ENCODE data around the gene CLPSL2.

CLPSL2 gene

DNA sequence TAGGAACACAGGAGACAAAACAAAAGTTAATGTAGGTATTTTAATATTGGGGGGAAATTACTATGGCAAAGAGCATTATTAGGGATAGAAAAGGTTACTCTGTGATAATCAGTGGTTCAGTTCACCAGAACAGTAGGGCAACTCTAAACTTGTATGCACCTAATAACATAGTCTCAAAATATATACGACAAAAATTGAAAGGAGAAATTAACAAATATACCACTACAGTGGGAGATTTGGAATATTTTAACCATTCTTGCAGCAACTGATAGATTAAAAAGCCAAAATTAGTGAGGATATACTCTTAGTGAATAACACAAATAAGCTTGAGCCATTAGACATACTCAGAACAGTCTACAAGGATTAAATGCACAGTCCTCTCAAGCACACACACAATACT is 28.5 kb upstream of the CLPSL2 start:
- DNase-seq = no peak

DNA sequence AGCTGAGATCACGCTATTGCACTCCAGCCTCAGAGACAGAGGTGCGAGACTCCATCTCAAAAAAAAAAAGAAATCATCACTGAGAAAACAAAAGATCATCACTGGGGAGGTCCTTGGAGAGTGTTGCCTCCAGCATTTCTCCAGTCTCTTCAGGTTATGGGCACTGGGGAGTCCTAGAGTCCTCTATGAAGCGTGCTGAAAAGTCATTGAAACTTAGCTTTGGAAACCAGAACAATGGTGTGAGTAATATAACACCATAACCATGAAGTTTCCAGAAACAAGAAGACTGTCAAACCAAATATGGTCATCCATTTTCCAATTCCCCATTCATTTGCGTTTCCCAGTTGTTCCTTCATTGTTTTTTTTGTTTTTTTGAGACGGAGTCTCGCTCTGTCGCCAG is 25.8 kb upstream of the CLPSL2 start:
- DNase-seq = no peak

DNA sequence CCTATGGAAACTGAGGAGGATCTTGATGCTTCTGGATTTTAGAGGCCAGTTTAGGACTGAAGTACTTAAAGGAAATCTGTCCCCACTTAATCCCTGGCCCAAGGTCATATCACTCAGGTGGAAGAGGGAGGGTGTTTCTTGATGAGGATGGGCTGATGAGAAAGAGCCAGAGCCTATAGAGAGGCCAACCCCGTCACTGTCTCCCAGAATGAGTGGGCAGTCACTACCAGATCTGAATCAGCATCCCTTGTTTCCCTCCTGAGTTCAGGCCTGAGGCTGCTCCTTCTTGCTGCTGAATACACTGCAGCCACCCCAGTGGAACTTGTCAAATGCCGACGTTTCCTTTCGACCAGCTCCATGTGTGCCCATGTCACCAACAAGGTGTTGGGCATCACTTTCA is 24.8 kb upstream of the CLPSL2 start:
- no peak for DNase-seq

DNA sequence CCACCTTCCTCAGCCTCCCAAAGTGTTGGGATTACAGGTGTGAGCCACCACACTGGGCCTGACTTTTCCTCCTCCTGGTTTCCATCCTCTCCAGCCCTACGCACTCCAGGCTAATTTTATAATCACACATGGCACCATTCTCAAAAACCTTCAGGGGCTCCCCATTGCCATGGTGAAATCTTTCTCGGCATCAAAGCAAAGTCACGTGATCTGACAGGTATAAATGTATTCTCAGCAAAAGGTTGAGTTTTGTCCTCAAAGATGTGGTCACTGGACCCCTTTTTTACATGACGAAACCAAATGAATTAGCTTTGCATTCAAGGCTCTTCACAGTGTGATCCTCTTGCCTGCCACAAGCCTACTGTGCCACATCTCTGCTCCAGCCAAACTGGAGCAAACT is 24.1 kb upstream of the CLPSL2 start:
- DNase-seq = no peak

DNA sequence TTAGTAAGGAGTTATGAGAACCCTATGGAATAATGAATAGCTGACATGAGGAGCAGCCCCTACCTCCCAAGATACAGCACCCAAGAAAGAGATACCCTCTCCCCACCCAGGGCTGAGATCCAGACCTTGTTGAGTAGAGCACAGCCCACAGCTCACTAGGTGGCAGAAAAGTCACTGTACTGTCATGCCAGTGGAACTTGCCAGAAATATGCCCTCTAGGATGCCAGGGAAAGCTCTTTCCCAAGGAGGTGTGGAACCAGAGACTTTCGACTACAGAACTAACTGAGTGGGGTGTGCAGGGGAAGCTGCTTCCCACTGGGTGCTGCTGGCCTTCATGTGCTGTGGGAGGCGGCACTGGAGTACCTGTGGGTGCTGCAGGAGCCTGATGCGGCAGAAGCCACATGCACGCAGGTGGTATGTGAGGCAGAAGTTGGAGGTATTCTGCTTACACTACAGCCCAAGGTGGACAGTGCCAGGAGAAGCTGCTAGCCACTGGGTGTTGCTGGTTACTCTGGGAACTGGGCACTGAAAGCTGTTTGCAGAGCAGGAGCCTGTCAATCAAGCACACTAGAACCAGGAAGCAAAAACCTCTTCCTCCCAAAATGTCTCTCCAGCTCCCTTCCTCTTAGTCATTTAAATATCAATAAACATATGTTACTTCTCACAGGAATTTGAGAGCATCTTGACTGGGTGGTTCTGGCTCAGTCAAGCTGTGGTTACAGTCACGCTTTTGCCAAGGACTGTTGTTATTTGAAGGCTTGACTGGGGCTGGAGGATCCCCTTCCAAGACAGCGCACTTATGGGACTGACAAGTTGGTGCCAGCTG is 21.7 kb upstream of the CLPSL2 start:
- DNase-seq = no peak

DNA sequence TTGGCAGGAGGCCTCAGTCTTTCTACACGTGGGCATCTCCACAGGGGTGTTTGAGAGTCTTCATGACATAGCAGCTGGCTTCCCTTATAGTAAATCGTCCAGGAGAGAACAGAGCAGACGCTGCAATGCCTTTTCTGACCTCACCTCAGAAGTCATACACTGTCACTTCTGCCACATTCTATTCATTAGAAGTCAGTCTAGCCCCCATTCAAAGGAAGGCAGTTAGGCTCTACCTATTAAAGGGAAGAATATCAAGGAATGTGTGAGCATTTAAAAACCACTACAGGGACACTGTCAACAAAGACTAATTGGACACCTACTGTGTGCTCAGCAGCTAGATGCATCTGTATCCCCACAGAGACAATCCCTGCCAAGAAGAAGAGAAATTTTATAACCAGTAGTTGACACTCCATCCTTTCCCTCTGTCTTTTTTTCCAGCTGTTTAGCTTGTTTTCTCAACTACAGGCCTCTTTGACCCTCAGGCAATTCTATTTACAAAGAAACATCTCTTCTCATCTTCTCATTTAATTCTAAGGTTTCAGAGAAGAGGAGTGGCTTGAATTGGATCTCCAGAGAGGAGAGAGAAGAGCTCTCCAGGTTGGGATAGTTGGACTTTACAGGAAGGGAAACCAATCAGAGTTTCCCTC is 21.0 kb upstream of the CLPSL2 start:
- no peak for DNase-seq

DNA sequence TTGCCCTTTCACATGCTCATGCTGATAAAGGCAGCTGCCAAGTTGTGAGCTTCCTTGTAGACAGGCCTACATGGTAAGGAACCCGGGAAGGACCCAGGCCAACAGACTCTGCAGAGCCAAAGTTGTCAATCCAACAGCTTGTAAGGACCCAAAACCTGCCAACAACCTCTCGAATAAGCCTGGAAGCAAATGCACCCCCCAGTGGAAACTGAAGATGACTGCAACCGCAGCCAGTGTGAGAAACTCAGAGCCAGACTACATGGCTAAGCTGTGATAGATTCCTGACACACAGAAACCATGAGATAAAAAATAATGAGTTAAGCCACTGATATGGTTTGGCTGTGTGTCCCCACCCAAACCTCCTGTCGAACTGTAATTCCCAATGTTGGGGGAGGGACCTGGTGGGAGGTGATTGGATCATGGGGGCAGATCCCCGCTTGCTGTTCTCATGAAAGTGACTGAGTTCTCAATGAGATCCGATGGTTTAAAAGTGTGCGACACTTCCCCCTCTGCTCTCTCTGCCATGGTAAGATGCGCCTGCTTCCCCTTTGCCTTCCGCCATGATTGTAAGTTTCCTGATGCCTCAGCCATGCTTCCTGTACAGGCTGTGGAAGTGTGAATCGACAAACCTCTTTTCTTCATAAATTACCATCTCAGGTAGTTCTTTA is 18.8 kb upstream of the CLPSL2 start:
- DNase-seq = no peak

DNA sequence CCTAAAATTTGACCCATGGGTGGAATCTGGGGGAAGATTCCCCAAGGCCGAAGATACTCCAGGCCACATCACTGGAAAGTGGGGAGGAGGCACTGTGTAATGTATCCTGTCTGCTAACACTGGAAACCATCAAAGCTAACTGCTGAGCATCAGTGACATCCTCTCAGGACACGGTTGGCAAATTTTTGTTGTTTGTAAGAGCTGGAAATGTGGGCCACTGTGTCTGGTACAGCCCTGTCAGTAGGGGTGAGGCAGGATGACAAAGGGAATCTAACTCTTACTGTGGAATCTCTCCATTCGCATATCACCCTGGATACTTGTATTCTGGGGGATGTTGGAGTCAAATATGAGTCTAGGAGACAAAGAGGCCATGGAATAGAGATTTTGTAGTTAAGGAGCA is 17.0 kb upstream of the CLPSL2 start:
- no peak for DNase-seq

DNA sequence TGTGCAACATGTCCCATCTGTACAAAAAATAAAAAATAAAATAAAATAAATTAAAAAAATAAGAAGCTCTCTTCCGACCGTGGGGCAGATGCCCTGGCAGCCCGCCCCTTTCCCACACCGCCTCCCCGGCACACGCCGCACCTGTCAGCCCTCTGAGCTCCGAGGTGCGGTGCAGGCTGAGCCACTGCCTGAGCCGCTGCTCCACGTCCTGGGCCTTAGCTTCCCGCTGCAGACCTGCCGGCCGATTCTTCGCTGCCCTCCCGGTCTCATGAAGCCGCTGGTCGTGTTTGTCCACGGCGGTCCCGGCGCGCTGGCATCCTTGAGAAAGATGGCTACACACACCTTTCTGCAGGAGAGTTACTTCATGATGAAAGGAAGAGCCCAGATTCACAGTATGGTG is 10.7 kb upstream of the CLPSL2 start:
- no peak for DNase-seq

DNA sequence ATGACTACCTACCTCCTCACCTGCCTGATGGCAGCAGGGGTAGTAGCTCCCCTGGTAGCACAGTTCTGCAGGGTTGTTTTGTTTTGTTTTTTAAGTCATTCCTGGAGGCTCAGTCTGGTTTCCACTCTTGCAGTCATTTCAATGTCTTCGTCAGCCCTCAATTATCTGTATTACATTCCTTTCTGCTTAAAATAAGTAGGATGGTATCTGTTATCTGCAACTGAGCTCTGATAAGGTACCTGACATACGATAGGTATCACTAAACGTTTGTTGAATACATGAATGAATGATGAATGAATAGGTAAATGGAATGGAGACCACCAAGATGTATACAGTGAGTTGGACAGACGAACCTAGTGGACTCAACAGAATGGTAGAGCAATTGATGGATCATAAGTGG is 7.2 kb upstream of the CLPSL2 start:
- DNase-seq = no peak

DNA sequence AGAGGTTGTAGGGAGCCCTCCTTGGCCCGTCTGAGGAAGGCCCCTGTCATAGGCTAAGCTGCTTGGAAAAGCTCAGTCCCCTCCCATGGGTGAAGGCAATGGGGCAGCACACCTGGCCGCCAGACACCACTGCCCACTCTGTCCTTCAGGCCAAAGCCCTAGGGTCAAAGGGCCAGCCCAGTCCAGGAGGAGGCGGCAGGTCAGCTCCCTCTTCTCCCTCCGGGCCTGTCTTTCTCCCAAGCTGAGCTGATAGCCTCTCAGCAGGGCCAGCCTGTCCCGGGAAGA is 5.1 kb upstream of the CLPSL2 start:
- no peak for DNase-seq

DNA sequence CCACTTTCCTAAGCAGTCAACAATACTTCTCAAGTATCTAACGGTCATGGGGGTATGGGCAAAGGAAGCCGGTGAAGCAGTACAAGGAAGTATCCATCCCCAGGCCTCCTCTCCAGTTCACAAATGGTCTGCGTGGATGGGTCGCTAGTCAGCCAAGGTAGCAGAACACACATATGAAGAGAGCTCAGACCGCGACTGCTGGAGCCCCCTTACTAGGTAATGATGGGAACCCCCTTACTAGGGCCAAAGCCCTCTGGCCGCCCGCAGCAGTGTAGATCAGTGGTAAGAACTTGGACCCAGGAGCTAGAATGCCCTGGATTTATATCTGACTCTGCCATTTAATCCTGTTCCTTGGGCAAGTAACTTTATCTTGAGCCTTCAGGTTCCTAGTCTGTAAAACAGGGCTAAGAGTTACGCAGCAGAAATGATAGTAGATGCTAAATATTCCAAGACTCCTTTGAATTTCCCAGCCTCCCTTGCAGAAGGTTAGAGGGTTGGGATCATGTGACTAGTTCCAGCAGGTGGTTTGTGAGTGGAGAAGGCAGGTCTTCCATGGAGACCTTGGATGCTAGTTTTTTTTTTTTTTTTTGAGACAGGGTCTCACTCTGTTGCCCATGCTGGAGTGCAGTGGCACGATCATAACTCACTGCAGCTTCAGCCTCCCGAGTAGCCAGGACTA is 2.1 kb upstream of the CLPSL2 start:
- DNase-seq = no peak

DNA sequence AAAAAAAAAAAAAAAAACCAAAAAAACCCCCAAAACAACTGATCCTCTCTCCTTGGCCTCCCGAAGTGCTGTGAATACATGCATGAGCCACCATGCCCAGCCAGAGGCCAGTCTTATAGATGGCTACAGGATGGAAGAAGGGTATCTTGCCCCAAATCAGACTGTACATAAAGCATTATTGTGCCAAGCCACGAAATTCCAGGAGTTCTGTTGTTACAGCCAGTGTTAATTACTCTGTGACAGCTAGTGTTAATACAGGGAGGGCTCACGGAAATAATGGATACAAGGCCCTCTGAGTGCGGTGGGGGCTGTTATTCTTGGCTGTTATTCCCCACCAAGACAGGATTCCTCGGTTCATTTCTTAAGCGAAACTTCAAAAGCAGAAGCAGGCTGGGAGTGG is 1.4 kb upstream of the CLPSL2 start:
- DNase-seq = no peak

DNA sequence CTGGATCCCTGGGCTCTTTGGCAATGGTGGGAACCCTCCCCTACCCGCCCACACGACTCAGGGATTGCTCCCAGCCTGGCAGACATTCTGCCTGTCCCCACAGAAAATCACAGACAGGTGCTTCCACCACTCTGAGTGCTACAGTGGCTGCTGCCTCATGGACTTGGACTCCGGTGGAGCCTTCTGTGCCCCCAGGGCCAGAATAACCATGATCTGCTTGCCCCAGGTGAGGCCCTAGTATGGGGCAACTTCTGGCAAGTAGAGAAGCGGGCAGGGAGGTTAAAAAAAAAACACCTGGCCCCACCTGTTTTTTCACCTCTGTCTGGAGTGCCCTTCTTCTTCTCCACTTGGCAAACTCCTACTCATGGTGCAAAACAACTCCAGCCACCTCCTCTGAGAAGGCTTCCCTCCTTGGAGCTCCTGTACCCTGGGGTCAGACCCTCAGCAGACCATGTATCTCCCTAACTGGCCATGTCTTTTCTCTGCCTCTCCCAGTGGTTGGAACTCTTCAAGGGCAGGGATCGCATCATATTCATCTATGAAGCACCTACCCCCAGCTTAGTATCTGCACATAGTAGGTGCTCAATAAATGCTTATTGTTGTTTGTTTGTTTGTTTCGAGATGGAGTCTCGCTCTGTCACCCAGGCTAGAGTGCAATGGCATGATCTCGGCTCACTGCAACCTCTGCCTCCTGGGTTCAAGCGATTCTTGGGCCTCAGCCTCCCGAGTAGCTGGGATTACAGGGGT is 1.1 kb downstream of the CLPSL2 start:
- DNase-seq = no peak

DNA sequence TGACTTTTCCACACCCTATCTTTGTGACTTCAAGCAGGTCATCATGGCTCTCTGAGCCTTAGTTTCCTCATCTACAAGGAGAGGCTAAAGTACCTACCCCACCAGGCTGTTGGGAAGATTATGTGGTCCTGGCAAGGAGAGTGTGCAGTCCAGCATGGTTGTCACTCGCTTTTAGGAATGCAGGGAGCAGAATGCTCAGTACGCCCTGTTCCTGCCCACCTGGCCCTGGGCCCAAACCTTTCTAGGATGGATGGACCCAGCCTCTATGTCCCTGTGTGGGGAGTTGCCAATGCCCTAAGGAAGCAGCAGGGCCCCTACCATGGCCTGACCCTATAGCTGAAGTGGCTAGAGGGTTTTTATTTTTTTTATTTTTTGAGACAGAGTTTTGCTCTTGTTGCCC is 2.0 kb downstream of the CLPSL2 start:
- DNase-seq = no peak

DNA sequence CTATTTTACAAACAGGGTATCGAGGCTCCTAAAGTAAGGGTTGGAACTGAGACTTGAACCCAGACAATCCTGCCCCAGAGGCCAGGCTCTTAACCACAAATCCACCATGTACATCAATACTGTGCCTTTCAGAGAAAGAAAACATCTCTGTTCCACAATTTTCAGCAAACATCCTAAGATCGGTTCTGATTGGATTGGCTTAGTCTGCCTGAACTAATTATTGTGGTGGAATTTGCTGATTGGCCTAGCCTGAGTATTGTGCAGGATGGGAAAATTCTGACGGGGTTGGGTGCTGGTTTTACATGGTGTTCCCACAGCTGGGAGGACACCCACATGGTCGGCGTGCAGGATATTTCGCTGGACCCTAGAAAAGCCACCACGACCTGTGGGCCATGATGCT is 4.3 kb downstream of the CLPSL2 start, which contains the start of gene CLPSL1:
Gene CLPSL1, plus strand, starts transcription at position 301 of the 400 bp plus-strand sequence. Its CDS starts 92 bp downstream, at position 393.
- DNase-seq = no peak

DNA sequence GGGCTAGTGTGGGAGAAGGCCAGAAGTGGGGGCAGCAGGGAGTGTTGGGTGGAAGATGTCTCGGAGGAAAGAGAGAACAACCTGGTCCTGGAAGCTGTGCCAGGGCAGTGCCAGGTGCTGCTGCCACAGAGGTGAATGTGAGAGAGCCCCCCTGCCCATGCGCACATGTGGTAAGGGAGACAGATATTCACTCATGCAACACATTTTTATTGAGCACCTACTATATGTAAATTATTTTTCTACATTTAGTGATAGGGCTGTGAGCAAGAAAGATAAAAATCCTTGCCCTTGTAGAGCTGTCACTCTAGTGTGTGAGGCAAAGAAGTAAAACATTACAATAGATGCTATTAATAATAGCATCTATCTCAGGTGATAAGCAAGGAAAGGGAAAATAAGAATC is 4.9 kb downstream of the CLPSL2 start:
- DNase-seq = no peak

DNA sequence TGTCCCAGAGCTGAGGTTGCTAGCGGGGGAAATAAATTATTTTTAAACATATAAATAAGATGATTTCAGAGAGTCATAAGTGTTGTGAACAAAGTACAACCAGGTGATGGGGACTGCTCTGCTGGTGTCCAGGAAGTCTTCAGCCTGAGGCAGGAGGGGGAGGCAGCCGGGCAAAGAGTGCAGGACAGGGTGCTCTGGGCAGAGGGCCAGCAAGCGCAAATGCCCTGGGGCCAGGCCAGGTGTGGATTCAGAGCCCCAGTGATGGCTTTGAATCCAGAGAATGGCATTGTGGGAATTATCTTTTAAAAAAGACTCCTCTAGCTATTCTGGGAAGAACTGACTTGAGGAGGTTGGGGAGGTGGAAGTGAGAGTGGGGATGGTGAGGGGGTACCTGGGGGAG is 6.0 kb downstream of the CLPSL2 start:
- DNase-seq = no peak

DNA sequence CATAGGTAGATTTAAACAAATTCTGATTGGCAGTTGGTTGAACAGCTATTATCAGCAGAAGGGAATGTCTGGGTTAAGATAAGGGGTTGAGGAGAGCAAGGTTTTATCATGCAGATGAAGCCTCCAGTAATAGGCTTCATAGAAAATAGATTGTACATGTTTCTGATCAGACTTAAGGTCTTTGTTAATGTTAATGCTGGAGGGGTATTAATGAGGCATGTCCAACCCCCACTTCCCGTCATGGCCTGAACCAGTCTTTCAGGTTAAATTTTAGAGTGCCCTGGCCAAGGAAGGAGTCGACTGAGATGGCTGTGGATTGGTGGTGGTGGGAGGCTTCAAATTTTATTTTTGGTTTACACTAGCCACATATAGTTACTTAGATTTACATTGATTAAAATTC is 7.8 kb downstream of the CLPSL2 start:
- DNase-seq = no peak

DNA sequence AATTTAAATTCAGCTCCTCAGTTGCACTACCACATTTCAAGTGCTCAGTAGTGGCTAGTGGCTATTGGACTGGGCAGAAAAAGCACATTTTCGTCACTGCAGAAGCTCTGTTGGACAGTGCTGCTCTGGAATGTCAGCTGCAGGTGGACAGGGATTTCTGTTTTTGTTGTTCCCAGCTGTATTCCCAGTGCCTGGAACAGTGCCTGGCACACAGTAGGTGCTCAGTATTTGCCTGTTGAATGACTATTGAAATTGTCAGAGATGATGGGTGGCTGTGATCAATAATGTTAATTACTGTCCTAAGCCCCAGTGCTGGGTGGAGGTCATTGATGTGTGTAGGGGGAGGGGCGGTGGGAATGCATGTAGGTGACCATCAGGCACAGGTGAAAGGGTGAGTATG is 9.9 kb downstream of the CLPSL2 start:
- no peak for DNase-seq

DNA sequence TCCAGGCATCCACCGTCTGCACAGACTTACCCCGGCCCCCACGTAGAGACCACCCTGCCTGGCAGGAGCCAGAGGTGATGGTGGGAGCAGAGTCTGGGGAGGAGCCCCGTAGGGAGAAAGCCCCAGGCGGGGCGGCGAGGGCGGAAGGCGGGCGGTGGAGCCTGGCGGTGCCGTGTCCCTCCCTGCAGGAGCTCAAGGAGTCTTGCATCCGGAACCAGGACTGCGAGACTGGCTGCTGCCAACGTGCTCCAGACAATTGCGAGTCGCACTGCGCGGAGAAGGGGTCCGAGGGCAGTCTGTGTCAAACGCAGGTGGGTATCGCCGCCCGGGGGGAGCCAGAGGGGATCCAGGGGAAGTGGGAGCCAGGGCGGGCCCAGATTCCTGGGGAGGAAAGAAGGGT is 10.4 kb downstream of the CLPSL2 start:
- no peak for DNase-seq

DNA sequence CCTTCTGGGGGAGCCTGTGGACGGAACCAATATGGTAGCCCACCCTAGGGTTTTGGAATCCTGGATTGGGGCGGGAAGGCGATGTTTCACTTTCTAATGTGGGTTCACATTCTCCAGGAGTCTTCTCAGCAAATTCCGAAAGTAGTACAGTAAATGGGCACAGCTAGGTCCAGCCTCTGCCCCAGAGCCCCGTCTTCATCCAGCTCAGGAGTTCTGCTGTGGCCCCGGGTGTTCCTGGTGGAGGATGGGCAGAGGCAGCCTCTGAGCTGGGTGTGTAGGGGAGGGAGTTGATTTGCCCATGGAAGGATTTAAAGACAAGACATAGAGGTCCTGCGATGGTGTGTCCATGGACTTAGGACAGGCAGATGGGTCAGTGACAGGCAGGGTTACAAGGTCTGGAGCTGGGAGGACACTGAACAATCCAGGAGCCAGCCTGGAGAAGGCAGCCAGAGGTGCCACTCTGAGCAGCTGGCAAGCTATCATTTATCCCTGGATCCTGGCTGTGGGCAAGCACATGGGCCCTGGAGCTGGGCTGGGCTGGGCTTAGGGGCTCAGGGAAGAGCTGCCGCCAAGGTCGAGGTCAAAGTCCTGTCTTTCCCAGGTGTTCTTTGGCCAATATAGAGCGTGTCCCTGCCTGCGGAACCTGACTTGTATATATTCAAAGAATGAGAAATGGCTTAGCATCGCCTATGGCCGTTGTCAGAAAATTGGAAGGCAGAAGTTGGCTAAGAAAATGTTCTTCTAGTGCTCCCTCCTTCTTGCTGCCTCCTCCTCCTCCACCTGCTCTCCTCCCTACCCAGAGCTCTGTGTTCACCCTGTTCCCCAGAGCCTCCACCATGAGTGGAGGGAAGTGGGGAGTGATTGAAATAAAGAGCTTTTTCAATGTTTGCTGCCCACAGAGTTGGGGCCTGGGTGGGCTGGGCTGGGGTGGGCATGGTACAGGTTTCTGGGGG is 11.1 kb downstream of the CLPSL2 start:
- DNase-seq = no peak
